HG03095 (cell line): ENCODE data around the gene OBP2B.

Experiments used
- ATAC-seq: cut with Tn5 transposase; IDR thresholded peaks from one replicate; pipeline ENCODE4 v1.9.1; 2021; ENCODE audit warnings: moderate library complexity; ENCODE audit not compliant: unreplicated experiment

The OBP2B gene

DNA sequence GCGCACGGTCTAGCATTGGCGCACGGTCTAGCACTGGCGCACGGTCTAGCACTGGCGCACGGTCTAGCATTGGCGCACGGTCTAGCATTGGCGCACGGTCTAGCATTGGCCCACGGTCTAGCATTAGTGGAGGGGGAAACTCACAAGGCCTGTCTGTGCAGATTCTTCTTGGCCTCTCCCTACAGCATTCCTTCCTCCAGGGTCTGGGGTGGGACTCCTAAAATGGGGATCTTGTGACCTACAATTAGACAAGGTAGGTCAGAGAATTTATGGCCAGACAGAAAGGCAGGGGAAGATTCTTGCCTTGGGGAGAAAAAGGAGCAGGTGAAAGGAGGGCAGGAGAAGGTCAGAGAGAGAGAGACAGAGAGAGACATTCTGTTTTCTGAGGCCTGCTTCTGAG, 39.9 kb downstream of the OBP2B start:
- no peak for ATAC-seq

DNA sequence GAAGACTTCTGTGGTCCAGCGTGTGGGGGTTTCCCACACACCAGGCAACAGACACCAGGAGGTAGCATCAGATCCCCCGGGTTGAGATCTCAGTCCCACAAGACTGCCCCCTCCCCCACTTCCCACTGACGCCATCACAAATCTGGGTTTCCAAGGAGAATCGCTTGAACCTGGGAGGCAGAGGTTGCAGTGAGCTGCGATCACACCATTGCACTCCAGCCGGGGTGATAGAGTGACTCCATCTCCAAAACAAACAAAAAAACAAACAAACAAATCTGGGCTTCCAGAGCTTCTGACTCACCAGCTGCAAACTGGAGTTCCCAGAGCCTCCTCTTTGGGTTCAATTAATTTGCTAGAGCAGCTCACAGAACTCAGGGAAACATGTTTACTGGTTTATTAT, 40.6 kb downstream of the OBP2B start:
- no peak for ATAC-seq

DNA sequence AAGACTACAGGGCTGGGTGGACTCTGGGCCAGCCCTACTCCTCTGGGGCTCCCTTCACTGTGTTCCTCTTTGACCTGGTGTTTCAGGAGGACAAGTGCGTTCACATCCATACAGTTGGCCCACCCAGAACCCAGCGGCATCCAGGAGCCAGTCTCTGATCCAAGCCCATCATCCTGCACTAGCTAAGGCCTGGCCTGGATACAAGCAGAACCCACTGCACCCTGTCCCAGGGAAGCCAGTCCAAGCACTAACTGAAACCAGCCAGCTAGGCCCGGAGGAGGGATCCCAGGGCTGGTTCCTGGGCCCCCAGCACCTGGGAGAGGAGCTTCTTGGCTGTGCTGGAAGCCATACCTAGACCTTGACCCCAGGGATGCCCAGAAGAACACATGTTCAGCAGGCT, 41.3 kb downstream of the OBP2B start:
- no peak for ATAC-seq

DNA sequence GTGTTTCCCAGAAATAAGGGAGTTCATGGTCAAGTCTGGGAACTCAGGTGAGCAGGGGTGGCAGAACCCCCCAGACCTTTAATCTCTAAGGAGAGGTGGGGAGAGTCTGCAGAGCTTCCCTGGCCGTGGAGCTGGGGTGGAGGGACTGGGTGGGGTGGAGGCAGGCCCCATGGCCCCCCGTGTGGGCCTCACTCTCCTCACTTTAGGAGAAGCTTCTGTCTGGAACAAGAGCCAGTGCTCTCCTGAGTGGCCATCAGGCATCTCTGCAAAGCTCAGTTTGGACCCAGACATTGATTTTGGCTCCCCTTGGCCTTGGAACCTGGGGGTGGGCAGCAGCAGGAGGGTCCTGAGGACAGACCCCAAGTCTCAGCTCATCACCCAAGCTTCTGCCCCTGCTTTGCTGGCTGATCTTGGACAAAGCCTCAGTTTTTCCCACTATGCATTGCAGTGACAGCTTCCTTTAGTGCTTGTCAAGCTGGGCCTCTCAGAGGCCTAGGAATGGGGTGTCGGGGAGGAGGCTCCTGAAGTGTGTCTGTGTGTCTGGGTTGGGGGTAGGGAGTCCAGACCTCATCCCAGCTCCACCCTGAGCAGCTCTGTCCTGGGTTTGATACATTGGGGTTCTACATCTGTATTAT, 41.8 kb downstream of the OBP2B start:
- no peak for ATAC-seq

DNA sequence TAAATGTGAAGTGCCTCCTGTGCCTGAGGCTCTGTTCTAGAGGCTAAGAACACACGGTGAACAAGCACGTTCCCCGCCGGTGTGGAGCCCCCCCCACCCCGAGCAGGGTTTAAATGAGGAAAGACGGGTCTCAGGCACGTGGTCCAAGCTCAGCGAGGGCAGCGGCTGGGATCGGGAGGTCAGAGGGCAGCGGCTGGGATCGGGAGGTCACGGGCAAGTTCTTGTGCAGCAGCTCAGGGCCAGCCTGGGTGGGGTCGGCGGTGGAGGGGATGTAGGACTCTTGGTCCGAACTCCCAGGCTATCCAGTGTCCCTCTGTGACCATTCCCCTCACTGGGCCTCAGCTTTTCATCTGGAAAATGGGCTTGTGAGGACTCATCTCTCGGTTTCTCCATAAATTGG, 42.7 kb downstream of the OBP2B start:
- ATAC-seq: no peak

DNA sequence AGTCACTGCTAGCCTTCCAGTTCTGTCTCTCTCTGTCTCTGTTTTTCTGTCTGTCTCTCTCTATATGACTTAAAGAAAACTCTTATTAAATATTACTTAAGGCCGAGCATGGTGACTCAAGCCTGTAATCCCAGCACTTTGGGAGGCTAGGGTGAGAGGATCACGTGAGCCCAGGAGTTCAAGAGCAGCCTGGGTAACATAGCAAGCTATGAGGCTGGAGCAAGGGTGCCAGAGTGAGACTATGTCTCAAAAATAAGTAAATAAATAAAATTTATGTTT, 43.7 kb downstream of the OBP2B start:
- no peak for ATAC-seq

DNA sequence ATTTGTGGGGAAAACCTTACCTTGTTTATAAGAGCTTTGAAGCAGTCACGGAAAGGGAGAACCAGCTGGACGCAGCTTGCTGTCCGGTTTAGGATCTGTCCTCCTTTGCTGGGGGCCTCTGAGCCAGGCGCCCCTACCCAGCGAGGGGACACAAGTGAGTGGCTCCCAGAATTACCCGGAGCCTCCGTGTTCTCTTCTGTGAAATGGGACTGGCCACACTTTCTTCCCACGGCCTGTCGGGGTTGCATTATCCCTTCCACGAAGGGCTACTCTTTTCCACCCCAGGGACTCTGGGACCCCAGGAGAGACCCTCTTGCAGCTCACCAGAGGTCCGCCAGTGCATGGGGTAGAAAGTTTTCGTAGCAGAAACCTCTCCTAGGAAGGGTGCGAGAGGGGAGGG, 44.9 kb downstream of the OBP2B start:
- ATAC-seq: no peak

DNA sequence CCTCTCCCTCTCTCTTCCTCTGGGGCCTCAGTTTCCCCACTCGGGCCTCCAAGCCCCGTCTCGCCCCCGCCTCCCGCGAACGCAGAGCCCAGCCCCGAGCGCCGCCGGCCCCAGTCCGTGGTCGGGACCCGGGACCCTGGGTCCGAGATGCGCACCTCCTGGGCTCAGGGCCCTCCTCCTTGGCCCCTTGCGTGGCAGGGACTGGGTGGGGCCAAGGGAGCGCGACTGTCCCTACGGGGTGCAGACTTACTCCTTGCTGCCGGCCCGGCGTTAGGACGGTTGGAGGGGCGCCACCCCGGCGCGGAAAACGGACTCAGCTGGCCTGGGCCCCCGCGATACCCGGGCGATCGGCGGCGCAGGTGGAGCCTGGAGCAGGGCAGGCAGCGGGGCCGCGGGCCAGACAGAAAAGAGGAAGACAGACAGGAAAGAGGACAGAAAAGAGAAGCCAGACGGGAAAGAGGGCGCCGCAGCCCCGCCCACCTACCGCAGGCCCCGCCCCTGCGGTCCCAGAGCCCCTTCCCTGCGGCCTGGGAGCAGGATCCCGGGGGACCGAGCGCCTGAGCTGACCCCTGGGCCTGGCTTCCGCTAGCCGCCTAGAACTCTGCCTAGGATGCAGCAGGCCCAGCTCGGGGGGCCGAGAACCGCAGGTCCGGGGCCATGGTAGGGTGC, 45.4 kb downstream of the OBP2B start, which contains the start of gene GBGT1:
Gene GBGT1 (minus strand): TSS at position 411 of the 669 bp plus-strand sequence. CDS start 1,502 bp downstream, outside the sequence.
- no peak for ATAC-seq

DNA sequence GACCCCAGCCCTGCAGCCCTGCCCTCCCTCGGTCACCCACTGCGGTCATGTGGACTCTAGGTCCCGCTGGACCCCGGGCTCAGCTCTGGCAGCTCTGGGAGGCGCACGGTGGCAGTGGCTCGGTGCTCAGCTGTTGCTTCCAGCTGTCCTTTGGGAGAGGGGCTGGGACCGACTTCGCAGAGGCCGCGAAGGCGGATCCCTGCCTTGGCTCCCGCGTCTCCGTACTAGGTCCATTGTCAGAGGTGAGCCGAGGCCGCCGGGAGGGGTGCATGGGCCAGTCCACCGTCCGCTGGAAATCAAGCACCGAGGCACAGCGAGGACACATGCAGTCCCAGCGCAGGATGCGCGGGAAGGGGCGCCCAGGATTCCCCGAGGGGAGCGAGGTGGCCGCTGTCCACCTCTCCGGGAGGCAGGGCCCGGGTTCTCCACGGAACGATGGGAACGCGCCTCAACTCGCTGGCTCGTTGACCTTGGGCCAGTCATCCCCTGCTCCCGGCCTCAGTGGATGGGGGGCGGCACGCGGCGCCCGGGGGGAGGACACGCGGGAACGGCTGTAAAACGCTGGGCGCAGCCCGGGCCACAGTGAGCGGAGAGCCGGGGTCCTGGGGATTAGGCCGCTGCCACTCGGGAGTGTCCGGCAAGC, 46.1 kb downstream of the OBP2B start:
- ATAC-seq: no peak

DNA sequence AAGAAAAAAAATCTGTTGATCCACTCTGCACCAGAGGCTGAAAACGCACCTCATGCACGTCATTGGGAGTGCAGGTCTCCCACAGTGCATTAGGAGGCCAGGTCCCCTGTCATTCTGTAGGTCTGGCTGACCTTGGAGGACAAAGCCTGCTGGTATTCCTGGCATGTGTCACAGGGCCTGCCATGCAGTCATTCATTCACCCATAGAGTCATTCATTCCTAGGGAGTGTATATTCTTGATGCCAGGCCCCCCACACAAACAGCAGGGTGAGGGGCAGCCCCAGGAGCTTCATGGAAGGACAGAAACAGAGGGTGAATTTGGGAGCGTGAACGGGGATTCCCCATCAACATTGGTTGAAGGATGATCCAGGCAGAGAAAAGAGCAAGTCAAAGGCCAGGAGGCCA, 47.5 kb downstream of the OBP2B start:
- ATAC-seq: no peak

DNA sequence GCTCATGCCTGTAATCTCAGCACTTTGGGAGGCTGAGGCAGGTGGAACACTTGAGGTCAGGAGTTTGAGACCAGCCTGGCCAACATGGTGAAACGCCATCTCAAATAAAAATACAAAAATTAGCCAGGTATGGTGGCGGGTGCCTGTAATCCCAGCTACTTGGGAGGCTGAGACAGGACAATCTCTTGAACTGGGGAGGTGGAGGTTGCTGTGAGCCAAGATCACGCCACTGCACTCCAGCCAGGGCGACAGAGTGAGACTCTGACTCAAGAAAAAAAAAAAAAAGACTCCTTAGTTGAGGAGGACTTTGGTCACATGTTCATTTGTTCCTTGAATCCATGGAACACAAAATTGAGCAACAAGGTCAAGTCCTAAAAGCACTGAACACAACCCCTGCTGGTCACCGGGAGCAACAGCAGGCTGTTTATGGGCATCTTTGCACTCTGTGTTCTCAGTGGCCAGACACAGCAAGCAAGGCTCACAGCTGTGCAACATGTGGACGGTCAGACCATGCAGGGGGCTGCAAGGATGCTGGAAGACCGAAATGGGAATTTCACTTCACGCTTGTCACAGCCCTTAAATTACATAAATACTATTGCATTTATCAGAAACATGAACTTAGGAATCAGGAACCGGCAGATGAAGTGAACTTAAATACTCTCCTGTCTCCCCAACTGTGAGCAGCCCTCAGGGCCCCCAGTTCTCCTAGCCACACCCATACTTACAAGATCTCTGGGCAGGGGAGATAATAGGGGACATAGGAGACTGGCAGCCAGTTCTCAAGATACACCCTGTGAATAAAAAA, 48.1 kb downstream of the OBP2B start:
- ATAC-seq: no peak

DNA sequence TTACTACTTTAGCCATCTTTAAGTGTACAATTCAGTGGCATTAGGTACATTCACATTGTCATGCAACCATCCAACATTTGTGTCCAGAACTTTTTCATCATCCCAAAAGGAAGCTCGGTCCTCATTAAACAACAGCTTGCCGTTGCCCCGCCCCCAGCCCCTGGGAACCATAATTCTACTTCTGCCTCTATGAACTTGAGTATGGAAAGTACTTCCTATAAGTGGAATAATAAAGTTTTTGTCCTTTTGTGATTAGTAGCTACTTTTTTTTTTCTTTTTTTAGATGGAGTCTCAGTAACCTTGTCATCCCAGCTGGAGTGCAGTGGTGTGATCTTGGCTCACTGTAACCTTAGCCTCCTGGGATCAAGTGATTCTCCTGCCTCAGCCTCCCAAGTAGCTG, 50.4 kb downstream of the OBP2B start:
- ATAC-seq: no peak
